Fibroblast of pulmonary artery (primary cell): Measurements from ENCODE around the gene HOXA11.

Experiments used
- DNase-seq: peaks from one replicate; pipeline ENCODE4 v3.0.0-alpha.2; 2010; ENCODE audit warnings: low read depth
- H3K4me3 ChIP-seq: replicated peaks from 2 replicates; pipeline ENCODE4 v1.5.1; 2011; ENCODE audit warnings: low read depth, mild to moderate bottlenecking, control low read depth, low read length, moderate library complexity
- CTCF ChIP-seq: IDR thresholded peaks from 2 replicates; pipeline ENCODE4 v1.5.1; 2011; ENCODE audit warnings: mild to moderate bottlenecking, control low read depth, low read length, inconsistent platforms; ENCODE audit errors: missing control alignments

Gene HOXA11

GRCh38 chr7:27153526-27153925, 31.5 kb downstream of the HOXA11 start:
- H3K4me3 ChIP-seq, result no peak overlapping the region
- TF ChIP-seq CTCF, result no peak
- DNase-seq, result no peak

DNA sequence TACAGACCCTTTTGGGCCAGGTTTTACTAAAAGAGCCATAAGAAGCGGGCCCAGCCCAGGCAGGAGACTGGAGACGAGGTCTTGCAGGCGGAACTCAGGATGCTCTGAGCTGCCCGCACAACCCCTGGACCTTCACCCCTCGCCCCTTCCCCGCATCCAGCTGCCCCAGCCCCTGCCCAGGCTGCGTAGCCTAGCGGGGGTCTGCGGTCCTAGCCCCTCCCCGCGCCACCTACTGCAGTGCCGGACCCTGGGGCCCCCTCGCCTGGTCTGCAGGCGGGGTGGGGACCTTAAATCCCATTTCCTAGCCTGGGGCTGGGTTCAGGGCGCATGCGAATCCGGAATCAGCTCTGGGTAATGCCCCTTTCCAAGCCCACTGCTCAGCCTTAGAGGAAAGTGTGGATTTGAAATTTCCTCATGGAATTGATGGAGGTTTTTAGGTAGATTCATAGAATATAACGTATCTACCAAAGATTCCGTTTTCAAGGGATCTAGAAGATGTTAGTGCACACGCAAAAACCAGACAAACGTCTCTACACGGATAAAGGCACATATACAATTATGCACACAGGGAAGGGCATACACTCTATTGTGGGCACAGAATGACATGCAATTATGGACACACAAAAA, 32.1 kb downstream of the HOXA11 start:
- DNase-seq, result no peak
- no peak for TF ChIP-seq CTCF
- H3K4me3 ChIP-seq, result no peak overlapping the region

- peak within 1 kb of the TSS; percentile 38 for H3K4me3 ChIP-seq
- no peak for TF ChIP-seq CTCF
Observed at GRCh38 chr7:27151931-27152815, 32.9 kb downstream of the HOXA11 start, which contains the start of gene HOXA3. HOXA3 (minus strand) TSS chr7:27152583; CDS start chr7:27110640, 41,943 bp downstream.

DNA sequence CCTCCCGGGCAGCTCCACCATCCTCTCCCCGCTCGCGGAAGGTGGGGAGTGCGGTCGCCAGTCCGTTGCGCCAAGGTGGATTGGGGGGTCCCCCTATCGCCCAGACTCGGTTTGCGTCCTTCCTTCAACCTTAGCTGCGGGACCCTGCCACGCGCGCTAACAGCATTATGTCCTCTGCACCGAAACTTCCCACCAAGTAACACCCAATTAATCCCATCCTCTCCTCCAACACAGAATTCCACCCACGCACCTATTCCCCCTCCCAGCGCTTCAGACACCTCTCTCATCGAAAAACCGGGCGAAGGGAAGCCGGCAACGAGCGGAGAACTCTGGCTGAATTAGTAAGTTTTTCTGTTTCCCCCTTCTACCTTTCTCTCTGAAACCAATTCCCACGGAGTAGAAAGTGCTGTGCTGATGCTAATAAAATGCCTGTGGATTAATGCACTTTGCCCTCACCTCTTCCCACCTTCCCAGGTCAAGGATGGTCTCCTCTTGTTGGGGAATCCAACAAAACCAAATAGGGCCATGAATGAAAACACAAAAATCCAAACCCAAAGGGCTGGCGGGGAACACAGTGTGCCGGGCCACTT, 33.6 kb downstream of the HOXA11 start:
- peak overlapping the region; percentile 38 for H3K4me3 ChIP-seq
- no peak for TF ChIP-seq CTCF
- no peak for DNase-seq

More at GRCh38 chr7:27151931-27152815, 32.9 kb downstream of the HOXA11 start, which contains the start of gene HOXA3:
- DNase-seq, result no peak

DNA sequence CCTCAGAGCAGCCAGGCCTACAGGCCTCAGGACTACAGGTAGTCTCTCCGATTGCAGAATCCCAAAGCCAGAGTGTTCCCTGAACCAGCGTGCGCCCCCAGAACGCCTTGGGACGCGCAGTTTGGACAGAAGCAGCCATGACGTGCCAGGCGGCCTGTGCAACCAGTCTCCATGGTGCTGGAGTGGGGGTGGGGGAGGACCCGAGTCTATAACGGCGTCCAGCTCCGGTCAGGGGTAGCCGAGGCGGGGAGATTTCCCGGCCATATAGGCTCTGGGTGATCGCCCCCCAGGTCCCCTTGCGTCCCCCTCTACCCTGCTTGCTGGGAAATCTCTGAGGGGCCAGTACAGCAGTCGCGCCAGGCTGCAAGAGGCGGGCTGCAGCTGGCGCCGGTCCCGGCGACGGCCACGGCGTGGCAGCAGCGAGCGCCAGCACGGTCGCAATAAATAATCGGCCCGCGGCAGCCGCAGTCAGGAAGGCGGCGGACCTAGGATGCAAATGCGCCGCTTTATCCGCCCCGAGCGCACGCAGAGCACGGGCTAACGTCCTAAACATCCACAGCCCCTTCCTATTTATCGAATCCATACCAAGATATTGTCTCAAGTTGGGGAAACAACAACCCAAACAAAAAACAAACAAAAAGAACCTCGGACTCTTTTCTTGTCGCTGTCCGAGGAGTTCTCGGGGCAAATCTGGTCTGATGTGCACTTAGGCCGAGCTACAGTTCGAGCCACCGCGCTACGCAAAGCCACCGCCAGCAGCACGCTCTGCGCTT, 34.3 kb downstream of the HOXA11 start:
- peak overlapping the region; percentile 38 for H3K4me3 ChIP-seq
- TF ChIP-seq CTCF, result peak; percentile 51
- peak; percentile 66 for DNase-seq

GRCh38 chr7:27149842-27150567, 35.0 kb downstream of the HOXA11 start:
- no peak overlapping the region for H3K4me3 ChIP-seq
- no peak for DNase-seq
- TF ChIP-seq CTCF, result no peak
